Measurements from ENCODE around the gene POLR3GL.

POLR3GL gene

DNA sequence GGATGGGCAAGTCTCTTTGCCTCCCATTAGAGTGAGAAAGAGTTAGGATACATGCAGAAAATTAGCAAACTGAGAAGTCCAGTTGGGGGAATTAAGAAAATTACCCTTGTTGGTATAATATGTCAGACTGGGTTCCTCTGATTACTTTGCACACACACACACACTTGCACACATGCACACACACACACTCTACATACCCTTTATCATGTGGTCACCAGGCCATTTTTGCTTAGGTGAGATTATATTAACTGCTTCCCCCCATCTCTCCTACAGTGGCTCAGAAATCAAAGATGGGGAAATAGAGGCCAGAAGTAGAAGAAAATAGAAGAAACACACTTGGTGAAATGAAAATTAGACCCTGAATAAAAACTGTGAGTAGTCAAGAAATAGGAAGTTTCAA lies 5.8 kb upstream of the POLR3GL start:
- Histone ChIP-seq H3K4me1 (ENCODE audit: insufficient read depth, insufficient read length) (peaks cover 20% of the 10 kb centered on the region), H3K4me3 (ENCODE audit: insufficient read length, low read depth) (no peak overlapping the region), H3K36me3 (ENCODE audit: insufficient read depth, insufficient read length, low read length) (no peaks in the 10 kb centered on the region), H3K27me3 (ENCODE audit: insufficient read depth, insufficient read length) (peaks cover 88% of the 10 kb centered on the region), H3K9me3 (ENCODE audit: insufficient read depth, low read length) (no peaks in the 10 kb centered on the region), H3K9ac (ENCODE audit: insufficient read length, low read depth) (no peak overlapping the region)
- no peak for DNase-seq (ENCODE audit: low read depth, low spot score)
- no peak for TF ChIP-seq ZNF274 (IDR thresholded peaks at IDR 0.05; ENCODE audit: low read depth, low read length)
- TF ChIP-seq YY1 (IDR thresholded peaks at IDR 0.05; ENCODE audit: insufficient read depth, insufficient read length) = no peak
- TF ChIP-seq SUZ12 (IDR thresholded peaks at IDR 0.05; ENCODE audit: extremely low read depth, insufficient read depth, insufficient read length) = no peak

- DNase-seq (ENCODE audit: low read depth, low spot score) = no peak
- no peaks in the 10 kb centered on the region for H3K9me3 ChIP-seq (ENCODE audit: insufficient read depth, low read length)
- H3K4me1 ChIP-seq (ENCODE audit: insufficient read depth, insufficient read length) = peaks cover 20% of the 10 kb centered on the region
- H3K9ac ChIP-seq (ENCODE audit: insufficient read length, low read depth) = no peak overlapping the region
- H3K36me3 ChIP-seq (ENCODE audit: insufficient read depth, insufficient read length, low read length) = no peaks in the 10 kb centered on the region
- TF ChIP-seq ZNF274 (IDR thresholded peaks at IDR 0.05; ENCODE audit: low read depth, low read length) (no peak), YY1 (IDR thresholded peaks at IDR 0.05; ENCODE audit: insufficient read depth, insufficient read length) (no peak), SUZ12 (IDR thresholded peaks at IDR 0.05; ENCODE audit: extremely low read depth, insufficient read depth, insufficient read length) (no peak)
- peaks cover 94% of the 10 kb centered on the region for H3K27me3 ChIP-seq (ENCODE audit: insufficient read depth, insufficient read length)
- no peak overlapping the region for H3K4me3 ChIP-seq (ENCODE audit: insufficient read length, low read depth)
Measured at GRCh38 chr1:145959333-145959732, 5.2 kb upstream of the POLR3GL start.

- Histone ChIP-seq H3K9me3 (ENCODE audit: insufficient read depth, low read length) (no peaks in the 10 kb centered on the region), H3K4me3 (ENCODE audit: insufficient read length, low read depth) (peak overlapping the region; percentile 80), H3K9ac (ENCODE audit: insufficient read length, low read depth) (peak overlapping the region; percentile 83), H3K4me1 (ENCODE audit: insufficient read depth, insufficient read length) (peaks cover 20% of the 10 kb centered on the region), H3K27me3 (ENCODE audit: insufficient read depth, insufficient read length) (peaks cover 93% of the 10 kb centered on the region), H3K36me3 (ENCODE audit: insufficient read depth, insufficient read length, low read length) (no peaks in the 10 kb centered on the region)
- TF ChIP-seq SUZ12 (IDR thresholded peaks at IDR 0.05; ENCODE audit: extremely low read depth, insufficient read depth, insufficient read length) (no peak), ZNF274 (IDR thresholded peaks at IDR 0.05; ENCODE audit: low read depth, low read length) (no peak), YY1 (IDR thresholded peaks at IDR 0.05; ENCODE audit: insufficient read depth, insufficient read length) (no peak)
- no peak for DNase-seq (ENCODE audit: low read depth, low spot score)
Measured at GRCh38 chr1:145959957-145960467, 4.5 kb upstream of the POLR3GL start.

- Histone ChIP-seq H3K27me3 (ENCODE audit: insufficient read depth, insufficient read length) (peaks cover 93% of the 10 kb centered on the region), H3K4me1 (ENCODE audit: insufficient read depth, insufficient read length) (peaks cover 20% of the 10 kb centered on the region), H3K9me3 (ENCODE audit: insufficient read depth, low read length) (no peaks in the 10 kb centered on the region), H3K9ac (ENCODE audit: insufficient read length, low read depth) (peak overlapping the region; percentile 83), H3K36me3 (ENCODE audit: insufficient read depth, insufficient read length, low read length) (no peaks in the 10 kb centered on the region), H3K4me3 (ENCODE audit: insufficient read length, low read depth) (peak overlapping the region; percentile 80)
- TF ChIP-seq YY1 (IDR thresholded peaks at IDR 0.05; ENCODE audit: insufficient read depth, insufficient read length) = no peak
- TF ChIP-seq ZNF274 (IDR thresholded peaks at IDR 0.05; ENCODE audit: low read depth, low read length) = no peak
- no peak for TF ChIP-seq SUZ12 (IDR thresholded peaks at IDR 0.05; ENCODE audit: extremely low read depth, insufficient read depth, insufficient read length)
- peak; percentile 75 for DNase-seq (ENCODE audit: low read depth, low spot score)
Measured at GRCh38 chr1:145960468-145961108, 3.9 kb upstream of the POLR3GL start.

DNA sequence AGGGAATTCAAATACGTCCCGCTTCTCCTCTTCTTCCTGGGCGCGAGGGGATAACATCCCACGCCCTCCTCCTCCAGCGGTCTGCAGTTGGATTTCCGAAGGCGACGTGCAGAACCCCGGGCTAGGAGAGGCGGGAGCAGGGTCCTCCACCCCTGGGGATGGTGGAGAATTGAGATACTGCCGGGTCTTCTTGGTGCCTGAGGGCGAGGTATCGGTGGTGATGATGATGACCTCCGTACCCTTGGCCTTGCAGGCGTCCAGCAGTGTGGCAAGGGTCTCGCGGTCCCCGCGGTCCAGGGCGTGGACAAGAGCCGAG lies 3.4 kb upstream of the POLR3GL start:
- Histone ChIP-seq H3K9ac (ENCODE audit: insufficient read length, low read depth) (peak overlapping the region; percentile 83), H3K4me3 (ENCODE audit: insufficient read length, low read depth) (peak overlapping the region; percentile 80), H3K36me3 (ENCODE audit: insufficient read depth, insufficient read length, low read length) (no peaks in the 10 kb centered on the region), H3K27me3 (ENCODE audit: insufficient read depth, insufficient read length) (peaks cover 89% of the 10 kb centered on the region), H3K4me1 (ENCODE audit: insufficient read depth, insufficient read length) (peaks cover 20% of the 10 kb centered on the region), H3K9me3 (ENCODE audit: insufficient read depth, low read length) (no peaks in the 10 kb centered on the region)
- TF ChIP-seq ZNF274 (IDR thresholded peaks at IDR 0.05; ENCODE audit: low read depth, low read length) = no peak
- DNase-seq (ENCODE audit: low read depth, low spot score) = no peak

GRCh38 chr1:145961425-145962156 lies 2.9 kb upstream of the POLR3GL start:
- H3K9ac ChIP-seq (ENCODE audit: insufficient read length, low read depth) = peak overlapping the region; percentile 83
- TF ChIP-seq ZNF274 (IDR thresholded peaks at IDR 0.05; ENCODE audit: low read depth, low read length) (no peak), YY1 (IDR thresholded peaks at IDR 0.05; ENCODE audit: insufficient read depth, insufficient read length) (no peak), SUZ12 (IDR thresholded peaks at IDR 0.05; ENCODE audit: extremely low read depth, insufficient read depth, insufficient read length) (peak; percentile 71)
- H3K9me3 ChIP-seq (ENCODE audit: insufficient read depth, low read length) = peaks cover under 1% of the 10 kb centered on the region; the same call in 1 of the 2 replicates
- peaks cover 84% of the 10 kb centered on the region for H3K27me3 ChIP-seq (ENCODE audit: insufficient read depth, insufficient read length)
- peaks cover 20% of the 10 kb centered on the region for H3K4me1 ChIP-seq (ENCODE audit: insufficient read depth, insufficient read length)
- H3K4me3 ChIP-seq (ENCODE audit: insufficient read length, low read depth) = peak overlapping the region; percentile 80
- no peaks in the 10 kb centered on the region for H3K36me3 ChIP-seq (ENCODE audit: insufficient read depth, insufficient read length, low read length)
- no peak for DNase-seq (ENCODE audit: low read depth, low spot score)
